ENCODE measurements around the gene SETD4.
"Not testable (repeated sequence)": the region's sequence is repeated elsewhere in the genome, so short reads cannot be mapped to it uniquely, and the experiment has no call there.

The SETD4 gene

GRCh38 chr21:36060159-36060921 lies at the start of gene SETD4:
Gene SETD4, minus strand, starts transcription at chr21:36060526. Its CDS starts 1,638 bp downstream, at chr21:36058888.
- DNase-seq, result peak; percentile 92

- DNase-seq, result no peak
Observed at GRCh38 chr21:36109868-36110267, 49.5 kb upstream of the SETD4 start.

- no peak for DNase-seq
Observed at GRCh38 chr21:36105327-36105842, 45.1 kb upstream of the SETD4 start.

- DNase-seq, result peak; percentile 35
Observed at GRCh38 chr21:36104317-36105300, 44.3 kb upstream of the SETD4 start.

GRCh38 chr21:36103434-36103833 lies 43.1 kb upstream of the SETD4 start:
- DNase-seq, result no peak

- no peak for DNase-seq
Observed at GRCh38 chr21:36100971-36101641, 40.8 kb upstream of the SETD4 start.

- DNase-seq, result not testable (repeated sequence)
Observed at GRCh38 chr21:36099695-36100211, 39.4 kb upstream of the SETD4 start.

GRCh38 chr21:36099000-36099399 lies 38.7 kb upstream of the SETD4 start:
- DNase-seq, result no peak

GRCh38 chr21:36098182-36098532 lies 37.8 kb upstream of the SETD4 start:
- no peak for DNase-seq

GRCh38 chr21:36097427-36098181 lies 37.3 kb upstream of the SETD4 start:
- DNase-seq, result no peak

- DNase-seq, result no peak
Observed at GRCh38 chr21:36096398-36097290, 36.3 kb upstream of the SETD4 start.

- DNase-seq, result no peak
Observed at GRCh38 chr21:36093512-36093911, 33.2 kb upstream of the SETD4 start.

GRCh38 chr21:36092681-36093080 lies 32.4 kb upstream of the SETD4 start:
- DNase-seq, result no peak

GRCh38 chr21:36089946-36090345 lies 29.6 kb upstream of the SETD4 start:
- no peak for DNase-seq

GRCh38 chr21:36087362-36088138 lies 27.2 kb upstream of the SETD4 start:
- DNase-seq, result no peak

- no peak for DNase-seq
Observed at GRCh38 chr21:36082237-36082664, 21.9 kb upstream of the SETD4 start.

- no peak for DNase-seq
Observed at GRCh38 chr21:36080386-36080785, 20.1 kb upstream of the SETD4 start.

GRCh38 chr21:36079671-36080070 lies 19.3 kb upstream of the SETD4 start:
- no peak for DNase-seq

GRCh38 chr21:36079010-36079649 lies 18.8 kb upstream of the SETD4 start:
- DNase-seq, result peak; percentile 64

GRCh38 chr21:36077758-36078157 lies 17.4 kb upstream of the SETD4 start:
- DNase-seq, result no peak

All from RPMI8226 (cell line).